GM18505 (cell line): ENCODE results near the gene ZBTB16.

Source experiments
- ATAC-seq: cut with Tn5 transposase; IDR thresholded peaks from one replicate; pipeline ENCODE4 v1.9.1; 2021; ENCODE audit not compliant: unreplicated experiment
- POLR2A ChIP-seq: IDR thresholded peaks from 4 replicates; pipeline ENCODE4 v1.6.1; 2011; ENCODE audit warnings: borderline replicate concordance; ENCODE audit not compliant: insufficient read depth, insufficient read length; ENCODE audit errors: extremely low read depth

ZBTB16 gene

GRCh38 chr11:114116800-114117199 is 57.3 kb downstream of the ZBTB16 start:
- no peak for TF ChIP-seq POLR2A
- no peak for ATAC-seq

DNA sequence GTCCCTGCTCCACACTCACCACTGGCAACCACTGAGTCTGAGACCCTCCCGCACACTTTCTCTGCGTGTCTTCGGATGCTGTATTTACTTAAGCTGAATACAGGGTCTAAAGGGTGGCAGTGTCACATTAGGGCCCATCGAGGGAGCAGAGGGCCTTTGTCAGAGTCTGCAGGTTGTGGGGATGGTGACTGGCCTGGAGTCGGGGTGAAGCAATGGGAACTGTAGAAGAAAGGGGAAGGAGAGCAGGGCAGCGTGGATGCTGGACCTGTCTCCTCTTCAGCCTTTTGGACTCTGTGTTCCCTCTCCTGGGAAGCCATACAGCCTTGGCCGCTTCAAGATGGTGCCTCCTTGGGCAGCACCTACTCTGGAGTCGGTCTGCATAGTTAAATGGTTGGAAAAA is 61.1 kb downstream of the ZBTB16 start:
- TF ChIP-seq POLR2A, result no peak
- no peak for ATAC-seq

DNA sequence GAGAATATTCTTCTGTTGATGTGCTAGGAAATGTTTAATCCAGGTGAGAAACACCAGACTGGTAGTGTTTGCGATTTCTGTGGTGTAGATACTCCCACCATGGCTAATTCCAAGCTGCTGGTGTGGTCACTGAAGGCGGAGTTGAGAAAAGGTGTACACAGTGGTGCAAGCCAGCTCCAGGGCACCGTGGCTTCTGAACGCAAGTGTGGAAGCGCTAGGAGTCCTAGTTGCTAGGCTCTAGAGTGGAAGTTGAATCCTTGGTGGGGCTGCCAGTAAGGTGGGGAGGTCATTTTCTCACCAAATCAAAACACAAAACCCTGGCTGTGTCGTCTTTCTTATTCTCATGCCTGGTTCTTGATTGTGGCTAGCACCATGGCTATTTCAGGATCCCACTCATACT is 61.6 kb downstream of the ZBTB16 start:
- TF ChIP-seq POLR2A, result no peak
- ATAC-seq, result no peak

- no peak for ATAC-seq
- TF ChIP-seq POLR2A, result no peak
Observed at GRCh38 chr11:114121804-114122504, 62.4 kb downstream of the ZBTB16 start.

- no peak for TF ChIP-seq POLR2A
- ATAC-seq, result no peak
Observed at GRCh38 chr11:114122686-114123085, 63.2 kb downstream of the ZBTB16 start.

GRCh38 chr11:114123692-114124330 is 64.3 kb downstream of the ZBTB16 start:
- no peak for TF ChIP-seq POLR2A
- ATAC-seq, result no peak

DNA sequence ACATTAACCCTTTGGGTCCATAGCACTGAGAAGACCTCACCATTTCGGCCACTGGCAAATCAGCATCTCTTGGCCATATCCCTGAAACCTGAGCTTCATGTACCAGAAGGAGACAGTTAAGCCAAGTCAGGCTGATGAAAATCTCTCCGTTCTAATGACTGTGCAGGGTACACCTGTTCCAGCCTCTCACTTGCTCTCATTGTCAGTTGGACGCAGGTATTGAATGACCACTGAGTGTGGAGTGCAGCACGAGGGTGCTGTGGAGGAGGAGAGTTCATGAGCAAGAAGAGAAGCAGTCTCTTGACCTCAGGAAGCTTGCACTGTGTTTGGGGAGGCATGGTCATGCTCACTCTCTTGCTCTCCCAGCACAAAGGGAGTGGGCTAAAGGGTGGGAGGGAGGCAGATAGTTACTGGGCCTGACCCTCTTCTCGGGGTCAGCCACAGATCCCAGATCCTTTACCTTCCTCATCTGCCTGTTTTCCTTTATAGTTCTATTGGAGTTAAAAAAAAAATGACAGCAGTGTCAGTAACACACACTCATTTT is 65.2 kb downstream of the ZBTB16 start:
- TF ChIP-seq POLR2A, result no peak
- no peak for ATAC-seq

DNA sequence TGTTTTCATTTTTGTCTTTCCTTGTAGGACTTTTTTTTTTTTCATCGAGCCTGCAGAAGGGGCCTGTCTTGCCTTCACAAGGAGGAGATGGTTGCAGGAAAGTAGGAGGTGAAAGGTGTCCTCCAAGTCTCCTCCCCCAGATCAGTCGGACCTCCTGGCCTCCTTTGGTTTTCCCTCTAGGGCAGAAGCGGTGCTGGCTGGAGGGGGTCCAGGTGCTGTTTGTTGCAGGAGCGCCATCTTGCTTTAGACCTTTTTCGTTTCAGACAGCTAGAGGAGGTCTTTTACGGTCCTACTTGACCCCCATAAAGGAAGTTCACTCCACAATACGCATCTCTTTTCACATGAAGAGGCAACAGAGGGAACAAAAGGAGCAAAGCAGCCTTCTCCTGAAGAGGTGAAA is 66.0 kb downstream of the ZBTB16 start:
- ATAC-seq, result no peak

GRCh38 chr11:114125959-114126358 is 66.4 kb downstream of the ZBTB16 start:
- ATAC-seq, result no peak
- no peak for TF ChIP-seq POLR2A

More for the DNA sequence above, 66.0 kb downstream of the ZBTB16 start:
- no peak for TF ChIP-seq POLR2A

GRCh38 chr11:114128399-114128798 is 68.9 kb downstream of the ZBTB16 start:
- TF ChIP-seq POLR2A, result no peak
- ATAC-seq, result no peak

- no peak for ATAC-seq
- no peak for TF ChIP-seq POLR2A
Observed at GRCh38 chr11:114129142-114129541, 69.6 kb downstream of the ZBTB16 start.

DNA sequence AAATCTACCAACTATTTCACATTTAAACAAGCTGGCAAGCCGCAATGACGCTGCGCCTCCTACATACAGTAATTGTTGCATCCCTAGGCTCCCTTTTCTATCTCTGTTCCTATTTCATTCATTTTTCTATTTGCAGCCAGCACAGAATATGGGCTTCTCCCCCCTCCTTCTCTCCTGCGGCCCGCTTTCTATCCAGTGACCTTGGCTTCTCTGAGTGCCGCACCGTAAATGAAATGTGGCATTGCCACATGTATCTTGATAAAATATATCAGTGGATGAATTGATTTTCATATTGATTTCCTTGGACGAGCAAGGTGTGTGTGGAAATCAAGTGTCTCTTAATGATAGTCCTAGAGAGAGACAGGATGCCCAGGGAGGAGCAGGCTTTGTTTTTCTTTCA is 70.2 kb downstream of the ZBTB16 start:
- no peak for ATAC-seq
- TF ChIP-seq POLR2A, result no peak

- no peak for ATAC-seq
Observed at GRCh38 chr11:114130115-114130576, 70.6 kb downstream of the ZBTB16 start.

DNA sequence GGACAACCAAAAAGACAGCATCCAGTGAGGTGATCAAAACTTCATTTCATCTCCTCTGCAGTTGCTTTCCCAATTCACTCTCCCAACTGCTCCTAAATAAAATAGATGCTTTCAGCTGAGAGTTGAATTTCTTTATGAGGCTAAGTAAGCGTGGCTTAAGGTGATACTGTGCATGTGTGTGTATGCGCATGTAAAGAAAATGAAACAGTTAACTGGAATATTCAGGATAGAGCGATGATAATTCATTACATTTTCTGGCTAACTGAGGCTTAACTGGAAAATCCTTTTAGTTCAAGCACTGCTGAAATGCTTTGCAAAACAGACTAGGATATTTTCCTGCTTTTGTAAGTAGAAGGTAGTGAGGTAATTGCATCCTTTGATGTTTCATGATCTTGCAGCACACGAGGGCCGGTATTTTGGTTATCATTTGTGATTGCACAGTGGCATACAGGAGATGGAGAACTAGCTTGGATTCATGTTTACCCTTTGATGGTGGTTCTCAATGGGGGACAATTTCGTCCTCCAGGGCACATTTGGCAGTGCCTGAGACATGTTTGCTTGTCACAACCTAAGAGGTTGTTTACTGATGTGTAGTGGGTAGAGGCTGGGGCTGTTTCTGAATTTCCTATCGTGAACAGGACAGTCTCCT is 71.2 kb downstream of the ZBTB16 start:
- ATAC-seq, result no peak

More at GRCh38 chr11:114130115-114130576, 70.6 kb downstream of the ZBTB16 start:
- TF ChIP-seq POLR2A, result no peak

GRCh38 chr11:114131461-114131864 is 72.0 kb downstream of the ZBTB16 start:
- ATAC-seq, result no peak
- TF ChIP-seq POLR2A, result no peak

More for the DNA sequence above, 71.2 kb downstream of the ZBTB16 start:
- TF ChIP-seq POLR2A, result no peak
